ENCODE data around the gene ACTL6B.

Gene ACTL6B

DNA sequence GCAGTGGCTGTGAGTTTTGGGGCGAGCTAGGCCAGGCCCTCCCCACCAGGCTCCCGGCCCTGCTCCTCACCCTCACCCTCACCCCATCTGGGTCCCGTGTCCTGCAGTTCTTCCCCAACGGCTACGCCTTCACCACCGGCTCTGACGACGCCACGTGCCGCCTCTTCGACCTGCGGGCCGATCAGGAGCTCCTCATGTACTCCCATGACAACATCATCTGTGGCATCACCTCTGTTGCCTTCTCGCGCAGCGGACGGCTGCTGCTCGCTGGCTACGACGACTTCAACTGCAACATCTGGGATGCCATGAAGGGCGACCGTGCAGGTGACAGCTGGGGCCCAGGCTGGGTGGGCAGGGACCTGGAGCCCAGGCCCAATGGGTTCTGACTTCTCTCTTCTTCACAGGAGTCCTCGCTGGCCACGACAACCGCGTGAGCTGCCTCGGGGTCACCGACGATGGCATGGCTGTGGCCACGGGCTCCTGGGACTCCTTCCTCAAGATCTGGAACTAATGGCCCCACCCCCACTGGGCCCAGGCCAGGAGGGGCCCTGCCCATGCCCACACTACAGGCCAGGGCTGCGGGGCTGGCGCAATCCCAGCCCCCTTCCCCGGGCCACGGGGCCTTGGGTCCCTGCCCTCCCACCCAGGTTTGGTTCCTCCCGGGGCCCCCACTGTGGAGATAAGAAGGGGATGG is 22.2 kb upstream of the ACTL6B start:
- H3K4me3 ChIP-seq (ENCODE audit: low read length): no peak overlapping the region
- no peak for DNase-seq (ENCODE audit: low read depth)
- TF ChIP-seq CTCF (conservative IDR thresholded peaks at IDR 0.05; ENCODE audit: low read depth, low read length): no peak

- no peak overlapping the region for H3K4me3 ChIP-seq (ENCODE audit: low read length)
- no peak for DNase-seq (ENCODE audit: low read depth)
- TF ChIP-seq CTCF (conservative IDR thresholded peaks at IDR 0.05; ENCODE audit: low read depth, low read length): no peak
These were observed 21.3 kb upstream of the ACTL6B start for GRCh38 chr7:100677308-100678267.

DNA sequence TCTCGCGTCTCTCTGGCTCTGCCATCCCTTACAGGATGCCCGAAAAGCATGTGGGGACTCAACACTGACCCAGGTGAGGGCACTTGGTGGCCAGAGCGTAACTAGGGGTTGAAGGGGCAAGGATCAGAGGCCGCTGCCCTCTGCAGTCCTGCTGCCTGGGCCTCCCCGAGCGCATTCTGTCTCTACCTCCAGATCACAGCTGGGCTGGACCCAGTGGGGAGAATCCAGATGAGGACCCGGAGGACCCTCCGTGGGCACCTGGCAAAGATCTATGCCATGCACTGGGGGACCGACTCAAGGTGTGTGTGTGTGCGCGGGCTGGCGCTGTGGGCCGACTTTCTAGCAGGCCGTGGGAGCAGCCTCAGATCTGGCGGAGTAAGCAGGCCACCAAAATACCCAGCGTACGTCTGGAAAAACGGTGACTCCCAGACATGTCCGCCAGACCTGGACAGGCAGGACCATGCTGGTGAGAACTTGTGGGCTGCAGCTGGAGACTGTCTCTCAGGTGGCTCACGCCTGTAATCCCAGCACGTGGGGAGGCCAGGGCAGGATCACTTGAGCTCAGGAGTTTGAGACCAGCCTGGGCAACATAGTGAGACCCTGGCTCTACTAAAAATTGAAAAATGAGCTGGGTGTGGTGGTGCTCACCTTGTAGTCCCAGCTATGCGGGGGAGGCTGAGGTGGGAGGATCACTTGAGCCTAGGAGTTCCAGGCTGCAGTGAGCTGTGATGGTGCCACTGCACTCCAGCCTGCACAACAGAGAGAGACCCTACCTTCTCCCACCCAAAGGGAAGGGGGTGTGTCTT is 20.5 kb upstream of the ACTL6B start:
- peak overlapping the region; percentile 92 for H3K4me3 ChIP-seq (ENCODE audit: low read length)

DNA sequence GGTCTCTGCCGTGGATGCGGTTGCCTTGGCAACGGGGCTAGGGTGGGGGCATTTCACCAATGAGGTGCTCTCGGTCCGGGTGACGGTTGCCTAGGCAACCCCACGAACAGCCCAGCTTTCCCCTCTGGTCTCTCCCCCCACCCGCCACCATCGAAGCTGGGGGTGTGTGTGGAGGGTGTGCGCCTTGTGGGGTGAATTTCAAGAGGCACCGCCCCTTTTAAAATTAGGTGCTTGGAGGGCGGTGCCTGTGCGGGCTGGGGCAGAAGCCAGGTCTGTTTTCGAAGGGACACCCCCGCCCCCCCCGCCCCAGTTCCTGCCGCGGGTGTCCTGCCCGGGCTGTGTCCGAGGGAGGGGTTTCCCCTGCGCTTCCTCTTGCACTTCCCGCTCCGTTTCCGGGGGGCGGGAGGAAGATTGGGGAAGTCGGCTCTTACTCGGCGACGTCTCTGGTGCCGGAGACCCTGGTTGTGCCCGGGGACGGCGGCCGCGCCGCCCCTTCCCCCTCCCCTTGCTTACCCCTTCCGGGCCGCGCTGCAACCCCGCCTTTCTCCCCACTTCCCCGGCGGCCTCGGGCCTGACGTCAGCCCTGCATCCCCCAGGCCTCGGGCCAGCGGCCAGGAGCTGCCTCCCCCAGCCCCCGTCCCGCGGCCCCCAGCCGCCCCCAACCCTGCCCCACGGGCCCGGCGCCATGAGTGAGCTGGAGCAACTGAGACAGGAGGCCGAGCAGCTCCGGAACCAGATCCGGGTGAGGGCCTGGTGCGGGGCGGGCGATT is 19.5 kb upstream of the ACTL6B start:
- peak; percentile 34 for DNase-seq (ENCODE audit: low read depth)
- H3K4me3 ChIP-seq (ENCODE audit: low read length): peak overlapping the region; percentile 92
- TF ChIP-seq CTCF (conservative IDR thresholded peaks at IDR 0.05; ENCODE audit: low read depth, low read length): no peak

More for the DNA sequence above, 20.5 kb upstream of the ACTL6B start:
- no peak for DNase-seq (ENCODE audit: low read depth)
- TF ChIP-seq CTCF (conservative IDR thresholded peaks at IDR 0.05; ENCODE audit: low read depth, low read length): no peak

- TF ChIP-seq CTCF (conservative IDR thresholded peaks at IDR 0.05; ENCODE audit: low read depth, low read length): no peak
- DNase-seq (ENCODE audit: low read depth): no peak
- H3K4me3 ChIP-seq (ENCODE audit: low read length): peak overlapping the region; percentile 92
These were observed 18.8 kb upstream of the ACTL6B start for GRCh38 chr7:100675105-100675451.

DNA sequence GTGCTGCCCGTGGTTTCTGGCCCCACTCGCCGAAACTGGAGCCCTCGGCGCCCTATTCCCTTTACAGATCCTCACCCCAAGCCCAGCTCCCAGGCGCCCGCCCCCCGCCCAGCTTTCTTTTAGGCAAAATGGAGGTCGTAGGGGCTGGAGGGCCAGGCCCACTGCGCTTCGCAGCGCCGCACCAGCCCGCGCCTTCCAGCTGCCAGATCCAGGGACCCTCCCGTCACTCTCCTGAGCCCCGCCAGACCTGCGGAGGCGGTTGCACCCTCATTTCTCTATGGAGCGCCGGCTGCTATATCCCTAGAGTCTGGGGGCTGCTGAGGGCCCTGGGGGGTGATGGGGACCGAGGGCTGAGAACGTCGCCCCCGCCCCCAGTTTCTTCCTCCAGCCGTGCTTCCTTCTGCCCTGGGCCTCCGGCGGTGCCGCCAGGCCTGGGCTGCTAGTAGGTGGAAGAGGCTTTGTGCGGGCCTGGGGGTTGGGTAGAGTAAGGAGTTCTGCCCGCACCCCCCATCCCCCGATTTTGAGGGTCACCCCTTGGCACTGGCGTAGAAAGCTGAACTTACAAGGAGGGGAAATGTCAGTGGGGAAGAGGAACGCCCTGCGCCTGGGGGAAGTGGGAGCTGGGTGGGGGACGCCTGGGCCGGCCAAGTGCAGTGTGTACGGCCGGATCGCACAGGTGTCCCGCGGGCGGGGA is 18.3 kb upstream of the ACTL6B start:
- no peak for DNase-seq (ENCODE audit: low read depth)
- no peak for TF ChIP-seq CTCF (conservative IDR thresholded peaks at IDR 0.05; ENCODE audit: low read depth, low read length)
- H3K4me3 ChIP-seq (ENCODE audit: low read length): peak overlapping the region; percentile 92
